Measurements from ENCODE around the gene GPR18.

Gene GPR18

GRCh38 chr13:99290894-99291293 is 32.7 kb upstream of the GPR18 start:
- no peak for DNase-seq (ENCODE audit: low read depth)

GRCh38 chr13:99289674-99290337 is 31.6 kb upstream of the GPR18 start:
- DNase-seq (ENCODE audit: low read depth), result no peak

GRCh38 chr13:99289271-99289670 is 31.1 kb upstream of the GPR18 start:
- DNase-seq (ENCODE audit: low read depth), result peak; percentile 96

- DNase-seq (ENCODE audit: low read depth), result no peak
Observed at GRCh38 chr13:99288089-99288488, 29.9 kb upstream of the GPR18 start.

- DNase-seq (ENCODE audit: low read depth), result no peak
Observed at GRCh38 chr13:99287551-99287950, 29.4 kb upstream of the GPR18 start.

- DNase-seq (ENCODE audit: low read depth), result no peak
Observed at GRCh38 chr13:99285432-99286182, 27.4 kb upstream of the GPR18 start.

- no peak for DNase-seq (ENCODE audit: low read depth)
Observed at GRCh38 chr13:99282264-99283231, 24.4 kb upstream of the GPR18 start.

GRCh38 chr13:99281811-99282263 is 23.7 kb upstream of the GPR18 start:
- DNase-seq (ENCODE audit: low read depth), result peak; percentile 13

GRCh38 chr13:99280166-99280565 is 22.0 kb upstream of the GPR18 start:
- DNase-seq (ENCODE audit: low read depth), result peak; percentile 77

GRCh38 chr13:99279637-99280036 is 21.5 kb upstream of the GPR18 start:
- DNase-seq (ENCODE audit: low read depth), result no peak

GRCh38 chr13:99278843-99279242 is 20.7 kb upstream of the GPR18 start:
- DNase-seq (ENCODE audit: low read depth), result no peak

GRCh38 chr13:99278200-99278599 is 20.0 kb upstream of the GPR18 start:
- no peak for DNase-seq (ENCODE audit: low read depth)

- no peak for DNase-seq (ENCODE audit: low read depth)
Observed at GRCh38 chr13:99277629-99278028, 19.4 kb upstream of the GPR18 start.

- DNase-seq (ENCODE audit: low read depth), result no peak
Observed at GRCh38 chr13:99276706-99277105, 18.5 kb upstream of the GPR18 start.

- peak; percentile 57 for DNase-seq (ENCODE audit: low read depth)
Observed at GRCh38 chr13:99275093-99275469, 16.9 kb upstream of the GPR18 start.

GRCh38 chr13:99273128-99273527 is 14.9 kb upstream of the GPR18 start:
- no peak for DNase-seq (ENCODE audit: low read depth)

- no peak for DNase-seq (ENCODE audit: low read depth)
Observed at GRCh38 chr13:99272481-99272880, 14.3 kb upstream of the GPR18 start.

GRCh38 chr13:99271249-99271648 is 13.1 kb upstream of the GPR18 start:
- DNase-seq (ENCODE audit: low read depth), result no peak

GRCh38 chr13:99270518-99270917 is 12.3 kb upstream of the GPR18 start:
- no peak for DNase-seq (ENCODE audit: low read depth)

- peak; percentile 71 for DNase-seq (ENCODE audit: low read depth)
Observed at GRCh38 chr13:99269627-99270241, 11.6 kb upstream of the GPR18 start.

GRCh38 chr13:99268822-99269221 is 10.6 kb upstream of the GPR18 start:
- DNase-seq (ENCODE audit: low read depth), result no peak

- DNase-seq (ENCODE audit: low read depth), result no peak
Observed at GRCh38 chr13:99267927-99268326, 9.7 kb upstream of the GPR18 start.
